Spinal cord (tissue), 10 donors: Measurements from ENCODE around the gene TMEM108. TPM values are rescaled to one million over a fixed set of nuclear protein-coding genes. Genes with fewer than 3 reads are reported as not detected.

Experiments used
- DNase-seq, 6 donors: peaks; one replicate each; pipeline versions ENCODE4 v3.0.0 to v3.0.0-alpha.2; 2013 to 2015; ENCODE audit warnings: low spot score in 6 of 6, low read depth in 4 of 6
- H3K27ac ChIP-seq: one replicate; pipeline ENCODE4 v1.5.1; 2013; ENCODE audit warnings: low read depth, low read length, control low read depth
- H3K27me3 ChIP-seq: one replicate; pipeline ENCODE4 v1.6.1; 2013; ENCODE audit warnings: low read length; ENCODE audit not compliant: control insufficient read depth, insufficient read depth
- H3K36me3 ChIP-seq: one replicate; pipeline ENCODE4 v1.6.1; 2013; ENCODE audit warnings: low read length; ENCODE audit not compliant: control insufficient read depth, insufficient read depth
- H3K4me1 ChIP-seq: one replicate; pipeline ENCODE4 v1.6.1; 2013; ENCODE audit warnings: low read length; ENCODE audit not compliant: control insufficient read depth, insufficient read depth
- H3K4me3 ChIP-seq: one replicate; pipeline ENCODE4 v1.5.1; 2013; ENCODE audit warnings: low read depth, low read length, control low read depth
- H3K9me3 ChIP-seq: one replicate; pipeline ENCODE4 v1.6.1; 2013; ENCODE audit warnings: low read length; ENCODE audit not compliant: control insufficient read depth, insufficient read depth
- WGBS: methylation state at CpG from one replicate; pipeline ENCODE4 v1.1.5; 2013; ENCODE audit warnings: missing lambda C conversion rate; ENCODE audit not compliant: insufficient coverage; 5-methylcytosine and 5-hydroxymethylcytosine counted together
- polyA plus RNA-seq, 2 donors: library from polyadenylated mRNA; unstranded; fragments of 120-200 nt; gene quantifications; one replicate each; pipeline ENCODE4 v1.2.1, GENCODE V29; 2013; ENCODE audit not compliant: insufficient read length in 2 of 2
- total RNA-seq, 2 donors: library from RNA; depleted of rRNA in 1 of 2; stranded (reverse); fragments of 120-200 nt in 1 of 2; fragments of >200 nt in 1 of 2; gene quantifications; one replicate each; pipeline versions ENCODE4 v1.2.3 to v1.2.4, GENCODE V29; 2013 to 2014
- donor health status: healthy.

TMEM108 gene
- total and polyA plus RNA-seq, 4 donors = 6.6 to 75.5 (median 30.5) TPM

- DNase-seq = peak in 2 of 6 donors; percentile 59 to 85
- Histone ChIP-seq H3K9me3 (no peaks in the 10 kb centered on the region), H3K36me3 (no peaks in the 10 kb centered on the region), H3K4me3 (no peak overlapping the region), H3K27ac (no peak overlapping the region), H3K4me1 (peaks cover 7% of the 10 kb centered on the region), H3K27me3 (no peaks in the 10 kb centered on the region)
- 55% methylated on average over 1 of the region's 4 CpGs for WGBS
Measured at GRCh38 chr3:133074977-133075376, 36.8 kb downstream of the TMEM108 start.

GRCh38 chr3:133077688-133078087 lies 39.5 kb downstream of the TMEM108 start:
- Histone ChIP-seq H3K9me3 (peaks cover 2% of the 10 kb centered on the region), H3K27ac (no peak overlapping the region), H3K27me3 (no peaks in the 10 kb centered on the region), H3K4me3 (no peak overlapping the region), H3K36me3 (no peaks in the 10 kb centered on the region), H3K4me1 (peaks cover 7% of the 10 kb centered on the region)
- 26% methylated on average over 2 of the region's 3 CpGs for whole genome bisulfite sequencing
- DNase-seq = no peak

- H3K27ac ChIP-seq = no peak overlapping the region
- no peak for DNase-seq
- H3K4me3 ChIP-seq = no peak overlapping the region
- 84% methylated on average over 3 of the region's 3 CpGs for WGBS
- no peaks in the 10 kb centered on the region for H3K36me3 ChIP-seq
- no peaks in the 10 kb centered on the region for H3K27me3 ChIP-seq
- peaks cover 2% of the 10 kb centered on the region for H3K9me3 ChIP-seq
- peaks cover 7% of the 10 kb centered on the region for H3K4me1 ChIP-seq
Measured at GRCh38 chr3:133079621-133080020, 41.4 kb downstream of the TMEM108 start.

- Histone ChIP-seq H3K9me3 (peaks cover 2% of the 10 kb centered on the region), H3K36me3 (no peaks in the 10 kb centered on the region), H3K4me3 (no peak overlapping the region), H3K27ac (no peak overlapping the region), H3K4me1 (peaks cover 7% of the 10 kb centered on the region), H3K27me3 (no peaks in the 10 kb centered on the region)
- WGBS = 100% methylated on average over 2 of the region's 7 CpGs
- DNase-seq = no peak
Measured at GRCh38 chr3:133081016-133081415, 42.8 kb downstream of the TMEM108 start.

- no CpG with 5 or more reads among the region's 1 CpG for WGBS
- H3K27me3 ChIP-seq = no peaks in the 10 kb centered on the region
- no peak for DNase-seq
- H3K4me1 ChIP-seq = no peaks in the 10 kb centered on the region
- no peak overlapping the region for H3K27ac ChIP-seq
- no peak overlapping the region for H3K4me3 ChIP-seq
- H3K9me3 ChIP-seq = peaks cover 2% of the 10 kb centered on the region
- no peaks in the 10 kb centered on the region for H3K36me3 ChIP-seq
Measured at GRCh38 chr3:133083395-133083794, 45.2 kb downstream of the TMEM108 start.

GRCh38 chr3:133089906-133090485 lies 51.8 kb downstream of the TMEM108 start:
- Histone ChIP-seq H3K27ac (no peak overlapping the region), H3K27me3 (no peaks in the 10 kb centered on the region), H3K36me3 (no peaks in the 10 kb centered on the region), H3K9me3 (no peaks in the 10 kb centered on the region), H3K4me3 (no peak overlapping the region), H3K4me1 (no peaks in the 10 kb centered on the region)
- DNase-seq = no peak
- no CpG with 5 or more reads among the region's 2 CpGs for WGBS

- no peaks in the 10 kb centered on the region for H3K4me1 ChIP-seq
- no peaks in the 10 kb centered on the region for H3K36me3 ChIP-seq
- H3K4me3 ChIP-seq = no peak overlapping the region
- H3K27ac ChIP-seq = no peak overlapping the region
- WGBS = no CpG with 5 or more reads among the region's 2 CpGs
- H3K9me3 ChIP-seq = no peaks in the 10 kb centered on the region
- DNase-seq = no peak
- H3K27me3 ChIP-seq = no peaks in the 10 kb centered on the region
Measured at GRCh38 chr3:133092681-133093080, 54.5 kb downstream of the TMEM108 start.

- Histone ChIP-seq H3K27ac (no peak overlapping the region), H3K27me3 (no peaks in the 10 kb centered on the region), H3K36me3 (no peaks in the 10 kb centered on the region), H3K9me3 (no peaks in the 10 kb centered on the region), H3K4me3 (no peak overlapping the region), H3K4me1 (no peaks in the 10 kb centered on the region)
- no CpG with 5 or more reads among the region's 1 CpG for WGBS
- no peak for DNase-seq
Measured at GRCh38 chr3:133093366-133093765, 55.2 kb downstream of the TMEM108 start.

GRCh38 chr3:133096900-133097613 lies 58.9 kb downstream of the TMEM108 start:
- no CpG with 5 or more reads among the region's 3 CpGs for WGBS
- no peaks in the 10 kb centered on the region for H3K36me3 ChIP-seq
- no peaks in the 10 kb centered on the region for H3K9me3 ChIP-seq
- H3K27me3 ChIP-seq = no peaks in the 10 kb centered on the region
- DNase-seq = peak in 2 of 6 donors; percentile 32 to 87
- H3K27ac ChIP-seq = no peak overlapping the region
- no peaks in the 10 kb centered on the region for H3K4me1 ChIP-seq
- no peak overlapping the region for H3K4me3 ChIP-seq

GRCh38 chr3:133103706-133104105 lies 65.5 kb downstream of the TMEM108 start:
- Histone ChIP-seq H3K27me3 (no peaks in the 10 kb centered on the region), H3K9me3 (no peaks in the 10 kb centered on the region), H3K27ac (no peak overlapping the region), H3K36me3 (no peaks in the 10 kb centered on the region), H3K4me3 (no peak overlapping the region), H3K4me1 (no peaks in the 10 kb centered on the region)
- DNase-seq = no peak
